Fibroblast of skin of abdomen (primary cell): ENCODE data around the gene ACLY.
"Not testable (repeated sequence)": the region's sequence is repeated elsewhere in the genome, so short reads cannot be mapped to it uniquely, and the experiment has no call there.

ENCODE experiments used
- DNase-seq: peaks from one replicate; pipeline ENCODE4 v3.0.0-alpha.2; 2013

Gene ACLY

DNA sequence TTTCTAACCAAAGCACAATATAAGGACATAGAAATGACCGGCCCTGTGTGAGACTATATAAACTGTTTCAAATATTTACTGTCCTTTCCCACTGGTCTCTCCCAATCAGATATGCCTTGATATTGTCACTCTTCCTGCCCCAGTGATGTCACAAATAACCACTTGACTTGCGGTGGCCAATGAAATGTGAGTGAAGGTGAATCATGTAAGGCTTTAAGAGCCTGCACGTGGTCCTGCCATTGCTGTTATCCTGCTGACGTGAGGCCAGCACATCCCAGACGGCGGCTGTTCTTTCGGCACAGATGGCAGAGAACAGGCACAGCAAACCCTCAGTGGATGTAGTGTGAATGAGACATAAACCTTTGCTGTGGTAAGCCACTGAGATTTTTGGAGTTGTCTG lies 48.1 kb downstream of the ACLY start:
- no peak for DNase-seq

DNA sequence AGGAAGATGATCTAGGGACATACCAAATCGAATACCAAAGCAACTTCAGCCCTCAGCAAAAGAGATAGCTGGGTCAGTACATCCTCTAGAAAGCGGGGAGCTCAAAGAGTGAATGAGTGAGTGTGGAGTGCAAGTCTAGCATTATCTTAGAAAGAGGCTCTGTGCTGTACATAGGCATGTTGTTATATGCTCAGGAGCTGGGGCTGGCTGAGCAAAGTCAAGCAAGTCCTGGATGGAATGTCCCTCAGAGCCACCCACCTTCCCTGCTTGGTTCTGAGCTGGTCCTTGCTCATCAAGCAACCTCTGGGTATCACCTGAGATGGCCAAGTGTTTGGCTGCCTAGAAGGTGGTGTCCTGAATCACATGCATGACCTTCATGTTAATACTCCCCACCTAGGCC lies 48.7 kb downstream of the ACLY start:
- no peak for DNase-seq

DNA sequence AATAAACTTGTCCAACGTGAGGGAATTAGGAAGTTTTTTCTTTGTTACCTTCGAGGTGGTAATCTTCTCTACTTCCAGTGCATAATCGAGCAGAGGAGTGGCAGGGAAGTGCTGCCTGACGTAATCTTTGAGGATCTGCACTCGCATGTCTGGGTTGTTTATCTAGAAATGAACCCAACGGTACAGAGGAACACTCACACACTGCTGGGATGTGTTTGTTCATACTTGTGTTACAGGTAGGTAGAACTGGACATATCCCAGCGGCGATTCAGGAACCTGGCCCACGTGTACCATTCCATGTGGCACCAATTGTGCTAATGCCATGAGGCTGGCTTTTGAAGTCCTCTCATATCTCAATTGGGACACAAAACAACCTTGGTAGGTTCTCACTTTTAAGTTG lies 49.3 kb downstream of the ACLY start:
- DNase-seq: no peak

DNA sequence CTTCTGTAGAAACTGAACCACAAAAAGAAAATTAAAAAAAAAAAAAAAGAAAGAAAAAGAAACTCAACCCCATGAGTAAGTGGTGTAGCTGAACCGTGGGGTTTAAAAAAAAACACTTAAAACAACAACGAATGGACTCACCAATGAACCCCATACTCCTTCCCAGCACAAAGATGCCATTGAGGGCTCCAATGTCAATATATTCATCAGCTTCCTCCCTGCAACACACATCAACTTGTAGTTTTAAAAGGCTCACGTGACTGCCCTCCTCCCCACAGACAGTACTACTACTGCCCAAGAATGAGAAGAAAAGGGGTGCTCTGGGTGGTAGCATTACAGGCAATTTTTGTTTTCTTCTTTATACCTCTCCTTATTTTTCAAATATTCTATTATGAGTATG lies 50.2 kb downstream of the ACLY start:
- no peak for DNase-seq

DNA sequence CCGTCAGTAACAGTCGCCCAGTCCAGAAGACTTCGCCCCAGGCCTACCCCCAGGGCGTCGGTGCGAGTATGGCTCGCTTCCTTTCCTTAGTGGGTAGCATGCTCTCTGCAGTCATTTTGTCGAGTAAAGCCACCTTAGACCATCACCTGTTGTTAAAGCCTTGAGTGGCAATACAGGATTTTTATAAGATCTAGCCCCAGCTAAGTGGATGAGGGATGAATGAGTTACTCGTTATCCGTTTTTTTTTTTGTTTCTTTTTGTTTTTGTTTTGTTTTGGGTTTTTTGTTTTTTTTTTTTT lies 53.2 kb downstream of the ACLY start:
- no peak for DNase-seq

DNA sequence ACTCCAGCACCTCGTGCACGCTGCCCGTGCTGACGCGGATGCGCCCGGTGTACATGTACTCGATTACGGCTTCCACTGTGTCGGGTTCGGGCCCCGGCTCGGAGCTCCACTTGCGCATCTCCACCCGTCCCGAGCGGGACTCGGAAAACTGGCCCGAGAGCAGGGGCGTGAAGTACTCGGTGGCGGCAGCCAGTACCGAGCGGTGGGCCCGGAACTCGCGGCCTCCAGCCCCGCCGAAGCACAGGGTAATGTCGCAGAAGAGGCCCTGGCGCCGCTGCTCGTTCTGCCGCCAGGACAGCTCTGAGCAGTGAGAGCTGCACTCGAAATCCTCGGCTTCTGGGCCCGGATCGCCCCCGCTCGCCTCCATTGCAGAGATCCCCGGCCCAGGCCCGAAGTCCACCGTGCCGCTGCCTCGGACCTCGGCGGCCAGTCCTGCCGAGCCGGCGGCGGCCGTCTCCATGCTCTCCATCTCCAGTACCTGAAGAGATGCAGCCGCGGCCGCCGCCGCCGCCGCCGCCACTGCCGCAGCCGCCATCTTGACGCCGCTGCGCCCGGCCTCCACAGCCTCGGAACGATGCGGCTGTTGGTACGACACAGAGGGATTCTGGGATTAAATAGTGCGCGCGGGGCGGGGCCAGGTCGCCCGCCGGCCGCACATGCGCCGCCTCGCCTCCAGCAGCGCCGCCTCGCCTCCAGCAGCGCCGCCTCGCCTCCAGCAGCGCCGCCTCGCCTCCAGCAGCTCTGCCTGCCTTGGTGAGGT lies 53.7 kb downstream of the ACLY start, which contains the start of gene KLHL11:
Gene KLHL11, minus strand, starts transcription at position 588 of the 760 bp plus-strand sequence. Its CDS starts 53 bp downstream, at position 535.
- DNase-seq: peak; percentile 88

DNA sequence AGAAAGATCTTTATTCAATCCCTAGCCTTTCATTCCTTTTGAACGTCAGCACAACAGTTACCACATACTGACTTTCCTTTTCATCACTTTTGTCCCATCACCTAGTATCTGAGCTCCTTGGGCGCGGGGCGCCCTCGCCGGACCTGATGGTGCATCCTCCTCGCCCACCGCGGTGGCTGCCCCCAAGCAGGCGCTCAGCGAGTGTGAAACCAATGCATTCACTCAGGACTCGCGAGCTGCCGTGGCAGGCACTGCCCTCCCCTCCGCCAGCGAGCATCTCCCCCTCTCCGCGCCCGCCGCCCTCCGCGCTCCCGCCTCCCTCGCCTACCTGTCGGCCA lies 54.3 kb downstream of the ACLY start:
- no peak for DNase-seq

DNA sequence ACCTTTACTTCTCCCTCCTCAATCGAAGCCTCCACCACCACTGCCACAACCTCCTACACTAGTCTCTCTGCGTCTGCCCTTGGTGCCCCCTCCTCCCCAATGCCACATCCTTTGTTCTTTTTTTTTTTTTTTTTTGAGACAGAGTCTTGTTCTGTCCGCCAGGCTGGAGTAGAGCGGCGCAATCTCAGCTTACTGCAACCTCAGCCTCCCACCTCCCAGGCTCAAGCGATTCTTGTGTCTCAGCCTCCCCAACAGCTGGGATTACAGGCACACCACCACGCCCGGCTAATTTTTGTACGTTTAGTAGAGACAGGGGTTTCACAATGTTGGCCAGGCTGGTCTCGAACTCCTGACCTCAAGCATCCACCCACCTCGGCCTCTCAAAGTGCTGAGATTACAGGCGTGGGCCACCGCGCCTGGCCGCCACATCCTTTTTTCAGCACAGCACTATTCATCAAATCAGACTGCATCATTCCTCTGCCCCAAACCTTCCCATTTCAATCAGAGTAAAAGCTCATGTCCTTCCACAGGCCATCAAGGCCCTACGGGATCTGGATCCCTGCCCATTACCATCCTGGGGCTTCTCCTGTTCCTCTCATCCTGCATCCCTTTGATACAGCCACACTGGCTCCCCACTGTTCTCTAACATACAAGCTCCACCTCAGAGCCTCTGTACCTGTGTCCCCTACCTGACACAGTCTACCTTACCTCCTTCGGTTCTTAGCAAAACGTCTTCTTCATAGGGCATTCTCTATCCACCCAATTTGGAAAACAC lies 55.5 kb downstream of the ACLY start:
- no peak for DNase-seq

DNA sequence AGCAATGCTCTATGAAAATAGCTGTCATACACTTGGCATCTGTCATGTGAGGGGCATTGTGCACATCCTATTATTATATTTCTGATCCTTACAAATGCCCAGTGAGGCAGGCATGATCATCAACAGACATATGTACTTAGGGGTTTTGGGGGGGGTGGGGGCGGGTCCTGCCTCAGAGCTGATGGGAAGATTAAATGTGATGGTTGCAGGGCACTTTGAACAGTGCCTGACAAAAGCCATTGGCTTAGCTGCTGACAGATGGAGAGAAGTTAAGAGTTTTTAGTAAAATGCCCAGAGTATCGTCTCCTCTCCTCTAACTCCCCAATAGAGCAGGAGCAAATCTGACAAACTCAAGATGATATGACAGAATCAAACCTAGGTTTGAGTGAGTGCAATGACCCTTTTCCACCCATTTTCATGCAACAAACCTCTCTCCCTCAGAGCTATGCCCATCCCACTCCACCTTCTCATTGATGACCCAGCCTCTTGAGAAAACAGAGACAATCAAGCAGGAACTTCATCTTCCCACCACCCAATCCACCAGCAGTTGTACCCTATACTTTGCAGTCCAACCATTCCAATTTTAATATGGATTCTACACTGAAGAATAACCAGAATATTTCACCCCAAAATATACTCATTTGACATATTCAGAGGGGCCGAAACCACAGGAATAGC lies 58.4 kb downstream of the ACLY start:
- no peak for DNase-seq

DNA sequence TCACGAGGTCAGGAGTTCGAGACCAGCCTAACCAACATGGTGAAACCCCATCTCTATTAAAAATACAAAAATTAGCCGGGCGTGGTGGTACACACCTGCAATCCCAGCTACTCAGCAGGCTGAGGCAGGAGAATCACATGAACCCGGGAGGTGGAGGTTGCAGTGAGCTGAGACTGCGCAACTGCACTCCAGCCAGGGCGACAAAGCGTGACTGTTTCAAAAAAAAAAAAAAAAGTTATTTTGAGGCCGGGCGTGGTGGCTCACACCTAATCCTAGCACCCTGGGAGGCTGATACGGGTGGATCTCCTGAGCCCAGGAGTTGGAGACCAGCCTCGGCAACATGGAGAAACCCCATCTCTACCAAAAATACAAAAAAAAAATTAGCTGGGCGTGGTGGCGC lies 67.4 kb downstream of the ACLY start:
- not testable (repeated sequence) for DNase-seq

DNA sequence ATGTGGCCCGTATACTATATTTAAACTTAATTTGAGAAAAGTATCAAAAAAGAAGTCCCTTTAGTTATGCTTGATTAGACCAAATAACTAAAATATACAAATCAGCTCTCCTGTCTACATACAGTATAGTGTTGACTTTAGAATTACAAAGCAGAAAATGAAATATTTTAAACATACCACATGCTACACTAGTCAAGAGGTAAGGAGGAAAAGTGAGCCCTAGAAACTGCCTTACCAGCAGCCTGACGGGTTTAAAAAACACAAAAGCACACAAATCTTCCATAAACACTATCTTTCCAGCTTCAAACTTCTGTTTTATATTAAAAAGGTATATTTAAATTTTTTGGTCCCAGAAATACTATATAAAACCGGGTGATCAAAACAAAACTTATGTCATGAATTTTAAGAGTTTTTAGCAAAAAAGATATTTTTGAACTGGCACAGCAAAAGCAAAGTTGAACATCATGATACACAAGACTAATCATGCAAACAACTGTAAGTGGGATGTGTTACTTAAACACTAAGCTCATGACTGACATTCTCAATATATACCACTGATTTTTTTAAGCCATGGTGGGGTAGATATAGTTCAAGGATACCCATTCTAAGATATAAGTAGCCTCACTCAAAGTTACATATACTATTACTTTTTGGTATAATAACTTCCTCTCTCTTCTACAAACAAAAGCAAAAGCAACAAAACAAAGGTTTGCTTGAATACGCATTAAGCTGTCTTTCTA lies 69.3 kb downstream of the ACLY start:
- no peak for DNase-seq

DNA sequence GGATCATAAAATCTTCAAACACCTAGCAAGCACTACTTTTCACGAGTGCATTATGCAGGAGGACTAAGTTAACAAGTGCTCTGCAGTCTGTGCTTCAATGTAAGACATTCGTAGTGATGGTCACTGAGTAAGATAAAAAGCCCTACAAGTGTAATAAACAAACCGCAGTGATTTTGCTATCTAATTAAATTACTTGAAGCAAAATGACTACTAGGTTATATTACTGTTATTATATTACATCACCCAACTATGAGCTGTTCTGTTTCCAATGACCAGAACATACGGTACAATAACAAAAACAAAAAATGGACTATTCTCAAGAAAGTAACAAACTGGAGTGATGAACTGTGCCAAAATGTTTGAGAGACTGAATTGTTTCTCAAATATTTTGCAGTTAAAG lies 70.0 kb downstream of the ACLY start:
- no peak for DNase-seq

DNA sequence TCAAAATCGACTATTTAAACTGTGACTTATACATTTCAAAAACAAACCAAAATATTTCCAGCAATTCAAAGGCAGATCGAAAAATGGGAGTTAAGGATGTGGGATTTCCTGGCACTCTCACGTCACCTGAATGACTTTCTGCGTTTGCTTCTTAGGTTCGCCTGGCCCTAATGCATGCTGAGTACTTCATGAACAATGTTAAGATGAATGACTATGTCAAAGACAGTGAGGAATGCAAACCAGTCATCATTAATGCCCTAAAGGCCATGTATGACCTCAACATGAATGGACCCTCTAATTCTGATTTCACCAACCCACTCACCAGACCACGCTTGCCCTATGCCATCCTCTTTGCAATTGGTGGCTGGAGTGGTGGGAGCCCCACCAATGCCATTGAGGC lies 73.8 kb downstream of the ACLY start:
- DNase-seq: no peak

DNA sequence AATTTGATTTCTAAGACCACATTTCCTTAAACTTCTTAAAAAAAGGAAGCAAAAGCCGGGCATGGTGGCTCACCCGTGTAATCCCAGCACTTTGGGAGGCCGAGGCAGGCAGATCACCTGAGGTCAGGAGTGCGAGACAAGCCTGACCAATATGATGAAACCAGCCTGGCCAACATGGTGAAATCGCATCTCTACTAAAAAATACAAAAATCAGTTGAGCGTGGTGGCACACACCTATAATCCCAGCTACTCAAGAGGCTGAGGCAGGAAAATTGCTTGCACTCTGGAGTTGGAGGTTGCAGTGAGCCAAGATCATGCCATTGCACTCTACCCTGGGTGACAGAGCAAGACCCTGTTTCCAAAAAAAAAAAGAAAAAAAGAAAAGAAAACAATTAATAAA lies 78.0 kb downstream of the ACLY start:
- DNase-seq: not testable (repeated sequence)

DNA sequence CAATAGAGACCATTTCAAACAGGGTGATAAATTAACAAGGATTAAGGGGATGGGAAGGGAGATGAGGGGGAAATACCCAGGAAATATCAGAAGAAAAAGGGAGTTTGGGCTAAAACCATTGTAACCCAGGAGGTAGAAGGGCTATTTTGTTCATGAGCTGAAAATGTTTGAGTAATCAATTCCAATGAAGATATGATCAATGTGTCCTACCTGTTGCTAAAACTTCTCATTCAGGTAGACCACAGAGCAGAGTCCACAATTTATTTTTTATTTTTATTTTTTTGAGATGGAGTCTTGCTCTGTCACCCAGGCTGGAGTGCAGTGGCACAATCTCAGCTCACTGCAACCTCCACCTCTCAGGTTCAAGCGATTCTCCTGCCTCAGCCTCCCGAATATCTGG lies 79.3 kb downstream of the ACLY start:
- DNase-seq: not testable (repeated sequence)

DNA sequence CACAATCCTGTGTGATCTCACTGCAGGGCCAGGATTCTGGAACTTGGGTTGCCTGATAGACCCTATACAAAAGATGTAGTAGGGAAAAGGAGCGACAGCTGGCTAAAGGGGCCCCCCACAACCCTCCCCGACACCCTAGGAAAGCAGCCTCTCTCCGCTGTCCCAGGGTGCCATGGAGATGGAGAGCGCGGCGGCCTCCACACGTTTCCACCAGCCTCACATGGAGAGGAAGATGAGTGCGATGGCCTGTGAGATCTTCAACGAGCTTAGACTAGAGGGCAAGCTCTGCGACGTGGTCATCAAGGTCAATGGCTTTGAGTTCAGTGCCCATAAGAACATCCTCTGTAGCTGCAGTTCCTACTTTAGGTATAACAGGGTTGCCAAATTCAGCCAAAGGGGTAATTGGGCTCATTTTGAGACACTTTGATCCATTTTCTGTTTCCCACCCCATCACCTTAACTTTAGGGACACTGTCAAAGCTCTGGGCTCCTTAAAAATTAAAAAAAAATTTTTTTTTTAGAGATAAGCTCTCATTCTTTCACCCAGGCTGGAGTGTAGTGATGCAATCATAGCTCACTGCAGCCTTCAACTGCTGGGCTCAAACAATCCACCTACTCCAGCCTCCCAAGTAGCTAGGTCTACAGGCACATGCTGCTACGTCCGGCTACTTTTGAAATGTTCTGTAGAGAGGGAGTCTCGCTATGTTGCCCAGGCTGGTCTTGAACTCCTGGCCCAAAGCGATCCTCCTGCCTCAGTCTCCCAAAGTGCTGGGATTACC lies 80.8 kb downstream of the ACLY start, which contains the start of gene KLHL10:
Gene KLHL10, plus strand, starts transcription at position 65 of the 778 bp plus-strand sequence. Its CDS starts 108 bp downstream, at position 173.
- no peak for DNase-seq

DNA sequence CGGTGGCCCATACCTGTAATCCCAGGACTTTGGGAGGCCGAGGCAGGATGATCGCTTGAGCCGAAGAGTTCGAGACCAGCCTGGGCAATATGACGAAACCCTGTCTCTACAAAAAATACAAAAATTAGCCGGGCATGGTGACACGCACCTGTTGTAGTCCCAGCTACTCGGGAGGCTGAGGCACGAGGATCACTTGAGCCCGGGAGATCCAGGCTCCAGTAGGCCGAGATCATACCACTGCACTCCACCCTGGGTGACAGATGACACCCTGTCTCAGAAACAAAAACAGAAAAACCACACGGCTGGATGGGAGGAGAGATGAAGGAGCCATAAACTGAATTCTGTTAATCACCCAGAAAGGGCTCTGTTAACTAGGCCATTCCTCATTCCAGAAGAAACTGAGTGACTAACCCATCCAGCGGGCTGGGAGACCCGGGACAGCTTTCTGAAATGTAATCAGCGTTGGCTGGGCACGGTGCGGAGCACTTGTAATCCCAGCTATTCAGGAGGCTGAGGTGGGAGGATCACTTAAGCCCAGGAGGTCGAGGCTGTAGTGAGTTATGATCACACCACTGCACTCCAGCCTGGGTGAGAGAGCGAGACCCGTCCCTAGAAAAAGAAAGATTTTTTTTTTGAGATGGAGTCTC lies 82.1 kb downstream of the ACLY start:
- no peak for DNase-seq

DNA sequence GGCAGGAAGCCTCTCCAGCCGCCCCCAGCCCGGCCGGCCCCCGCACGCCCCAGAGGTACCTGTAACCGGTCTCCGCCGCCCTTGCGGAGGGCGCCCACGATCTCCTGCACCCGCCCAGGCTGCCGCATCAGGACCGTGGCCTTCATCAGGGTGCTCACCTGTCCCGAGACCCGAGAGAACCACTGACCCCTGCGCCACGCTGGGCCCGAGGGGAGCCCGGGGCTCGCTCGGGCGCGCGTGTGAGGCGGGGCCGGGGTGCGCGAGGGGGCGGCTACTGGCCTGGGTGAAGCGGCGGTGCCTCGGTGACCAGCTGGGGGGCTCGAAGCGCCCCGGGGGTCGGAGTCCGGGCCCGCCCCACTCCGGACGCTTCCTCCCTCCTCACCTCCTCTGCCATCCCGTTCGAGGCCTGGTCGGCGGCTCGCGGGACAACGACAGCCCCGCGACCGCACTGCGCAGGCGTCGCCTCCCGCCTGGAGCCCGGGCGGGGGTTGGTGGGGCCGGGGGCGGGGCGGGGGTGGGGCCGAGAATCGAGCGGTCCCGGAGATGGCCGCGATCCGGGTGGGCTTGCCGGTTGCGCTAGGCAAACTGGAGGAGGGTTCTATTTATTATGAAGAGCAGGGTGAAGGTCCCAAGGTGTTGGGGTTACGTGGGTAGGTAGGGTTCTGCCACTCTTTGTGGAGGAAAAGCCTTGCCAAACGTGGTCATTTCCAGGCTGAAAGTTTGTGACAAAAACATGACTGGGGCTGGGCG lies 82.8 kb downstream of the ACLY start, which contains the start of gene NT5C3B:
Gene NT5C3B, minus strand, starts transcription at position 433 of the 750 bp plus-strand sequence. Its CDS starts 39 bp downstream, at position 394.
- DNase-seq: peak; percentile 51

DNA sequence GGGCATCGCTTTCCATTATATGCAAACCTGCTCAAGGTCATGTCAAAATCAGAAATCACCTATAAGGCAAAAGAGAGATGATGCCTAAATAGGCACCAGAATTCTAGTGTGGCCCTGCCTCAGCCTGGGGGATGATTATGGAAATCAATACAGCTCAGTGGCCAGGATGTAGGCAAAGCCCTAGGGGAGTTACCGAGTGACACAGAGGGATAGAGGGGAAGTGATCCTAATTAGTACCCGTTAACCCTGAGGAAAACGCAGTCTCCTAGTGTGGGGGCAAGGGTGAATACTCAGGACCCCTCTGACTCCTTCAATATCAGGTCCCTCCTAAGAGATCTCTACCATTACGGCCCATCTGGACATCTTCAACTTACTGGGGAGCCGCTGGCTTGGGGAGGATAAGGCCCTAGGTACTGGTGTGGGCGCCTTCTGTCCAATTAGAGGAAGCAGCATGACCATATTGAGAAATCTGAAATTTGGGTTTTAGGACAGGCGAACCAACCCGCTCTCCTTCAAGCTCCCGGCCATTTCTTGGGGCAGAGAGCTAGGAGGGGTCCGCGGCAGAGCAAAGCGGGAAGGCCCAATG lies 83.4 kb downstream of the ACLY start:
- no peak for DNase-seq

DNA sequence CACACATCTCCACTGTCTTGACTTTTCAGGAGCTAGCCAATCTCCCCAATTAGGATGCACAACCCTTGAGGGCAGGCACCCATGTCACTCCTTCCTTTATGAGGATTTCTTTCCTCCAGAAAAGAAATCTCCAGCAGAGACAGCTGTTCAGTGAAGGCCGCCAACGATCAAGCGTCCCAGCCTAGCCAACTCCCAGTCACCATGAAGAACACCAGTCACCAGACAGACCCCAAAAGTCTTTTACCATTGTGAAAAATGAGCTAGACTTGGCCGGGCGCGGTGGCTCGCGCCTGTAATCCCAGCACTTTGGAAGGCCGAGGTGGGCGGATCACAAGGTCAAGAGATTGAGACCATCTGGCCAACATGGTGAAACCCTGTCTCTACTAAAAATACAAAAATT lies 88.8 kb downstream of the ACLY start:
- not testable (repeated sequence) for DNase-seq
